NCI-H526 (cell line): Measurements from ENCODE around the gene NUMB.
"Not testable (repeated sequence)": the region's sequence is repeated elsewhere in the genome, so short reads cannot be mapped to it uniquely, and the experiment has no call there.

Experiments
- DNase-seq, 2 experiments: peaks; one replicate each; lab custom pipeline; 2025; lab: John Stamatoyannopoulos, UW

NUMB gene

DNA sequence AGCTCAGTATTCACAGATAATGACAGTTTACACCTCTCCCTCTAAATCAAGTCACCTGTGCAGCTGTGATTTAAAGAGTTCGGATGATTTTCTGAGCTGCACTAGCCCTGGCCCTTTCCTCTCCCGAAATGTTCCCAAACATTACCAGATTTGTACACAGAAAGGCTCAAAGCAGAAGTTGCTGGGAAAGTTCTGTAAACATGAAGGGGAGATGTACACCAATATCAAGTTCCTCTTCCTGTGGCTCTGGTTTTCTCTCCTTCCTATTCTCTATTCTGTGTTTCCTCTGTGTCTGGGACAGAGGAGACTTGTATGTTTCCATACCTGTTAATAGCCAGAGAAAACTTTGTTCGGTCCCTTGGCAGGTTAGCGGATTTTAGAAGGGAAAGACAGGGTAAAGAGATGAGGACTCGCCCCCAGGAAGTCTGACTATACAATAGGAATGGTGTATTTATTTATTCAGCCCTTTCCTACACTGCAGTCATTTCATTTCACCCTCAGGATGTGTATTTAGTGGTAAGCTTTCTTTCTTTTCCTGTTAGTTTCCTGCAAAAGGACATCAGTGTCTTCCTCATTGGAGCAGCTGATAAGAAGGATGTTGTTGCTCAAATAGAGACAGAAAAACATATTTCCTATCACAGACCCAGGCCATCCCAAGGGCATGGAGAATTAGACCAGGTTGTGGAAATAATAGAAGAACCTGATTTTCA lies 7.6 kb upstream of the NUMB start:
- DNase-seq: no peak

DNA sequence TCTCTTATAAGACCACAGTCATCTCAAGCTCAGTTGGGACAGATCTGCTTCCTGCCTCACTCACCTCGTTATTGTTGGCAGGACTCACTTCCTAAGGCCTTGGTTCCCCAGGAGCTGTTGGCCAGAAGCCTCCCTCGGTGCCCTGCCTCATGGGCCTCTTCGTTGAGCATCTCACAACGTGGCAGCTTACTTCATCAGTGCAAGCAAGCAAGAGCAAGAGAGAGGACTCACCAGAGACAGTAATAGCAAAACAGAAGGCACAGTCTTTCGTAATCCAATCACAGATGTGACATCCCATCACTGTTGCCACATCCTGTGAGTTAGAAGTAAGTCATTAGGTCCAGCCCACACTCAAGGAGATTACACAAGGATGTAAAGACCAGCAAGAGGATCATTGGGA lies 5.1 kb upstream of the NUMB start:
- no peak for DNase-seq

DNA sequence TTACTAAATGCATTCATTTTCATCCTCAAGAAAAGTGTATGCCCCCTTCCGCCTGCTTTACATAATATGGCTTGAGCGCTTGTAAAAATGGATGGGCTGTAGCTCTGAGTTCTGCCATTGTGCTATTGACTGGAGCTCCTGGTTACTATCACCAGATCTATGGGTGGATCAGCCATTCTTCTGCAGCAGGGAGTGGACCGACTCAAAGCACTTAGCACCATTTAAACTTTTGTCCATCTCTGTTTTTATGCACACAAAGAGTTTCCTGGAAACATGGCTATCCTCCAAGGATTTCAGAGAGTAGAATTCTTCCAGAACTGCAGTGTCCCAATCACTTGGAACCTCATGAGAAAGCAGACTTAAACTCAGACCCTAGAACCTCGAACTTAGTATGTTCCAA lies 4.5 kb upstream of the NUMB start:
- DNase-seq: peak; percentile 59 to 67

DNA sequence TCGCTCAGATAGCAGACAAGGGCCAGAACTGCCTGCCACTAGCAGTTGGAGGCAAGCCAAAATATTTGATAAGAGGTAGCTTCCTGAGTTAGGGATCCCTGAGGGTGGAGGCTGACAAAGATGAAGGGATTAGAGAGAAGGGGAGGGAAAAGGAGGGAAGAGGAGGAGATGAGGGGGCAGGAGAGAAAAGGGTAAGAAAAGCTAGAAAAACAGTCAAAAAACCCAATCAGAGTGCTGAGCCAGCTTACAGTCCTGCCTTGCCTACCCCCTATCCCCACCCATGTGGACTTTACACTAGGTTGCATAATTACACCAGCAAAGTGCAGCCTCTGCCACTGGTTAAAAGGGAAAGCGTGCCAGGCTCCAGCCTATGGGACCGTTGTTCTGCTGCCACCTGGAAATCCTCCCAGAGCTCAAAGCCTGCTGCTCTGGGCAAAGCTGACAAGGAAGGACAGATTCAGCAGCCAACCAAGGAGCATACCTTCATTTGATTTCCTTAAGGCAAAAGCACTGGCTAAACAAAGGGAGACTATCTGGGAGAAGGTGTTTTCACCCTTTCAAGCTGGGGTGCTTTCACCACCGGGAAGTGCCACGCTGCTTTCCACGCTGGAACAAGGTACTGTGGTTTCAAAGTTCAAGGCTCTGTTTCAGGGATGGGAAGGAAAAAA lies 3.8 kb upstream of the NUMB start:
- peak; percentile 84 to 91 for DNase-seq

GRCh38 chr14:73461478-73462047 lies 3.2 kb upstream of the NUMB start:
- DNase-seq: peak in 1 of 2 experiments; percentile 28

GRCh38 chr14:73460691-73461127 lies 2.4 kb upstream of the NUMB start:
- no peak for DNase-seq

- DNase-seq: no peak
Measured at GRCh38 chr14:73459959-73460358, 1.6 kb upstream of the NUMB start.

DNA sequence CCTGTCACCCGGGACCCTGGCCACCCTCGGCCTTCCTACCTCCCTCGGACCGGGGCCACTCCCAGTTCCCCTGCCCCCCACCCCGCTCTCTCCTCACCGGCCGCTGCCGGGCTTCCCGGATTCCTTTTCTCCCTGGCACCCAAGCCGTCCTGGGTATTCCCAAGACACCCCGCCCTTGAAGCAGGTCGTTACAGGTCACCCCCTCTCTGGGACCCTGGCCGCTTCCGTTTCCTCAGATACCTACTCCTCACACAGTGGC lies 493 bp downstream of the NUMB start:
- DNase-seq: peak in 1 of 2 experiments; percentile 63

DNA sequence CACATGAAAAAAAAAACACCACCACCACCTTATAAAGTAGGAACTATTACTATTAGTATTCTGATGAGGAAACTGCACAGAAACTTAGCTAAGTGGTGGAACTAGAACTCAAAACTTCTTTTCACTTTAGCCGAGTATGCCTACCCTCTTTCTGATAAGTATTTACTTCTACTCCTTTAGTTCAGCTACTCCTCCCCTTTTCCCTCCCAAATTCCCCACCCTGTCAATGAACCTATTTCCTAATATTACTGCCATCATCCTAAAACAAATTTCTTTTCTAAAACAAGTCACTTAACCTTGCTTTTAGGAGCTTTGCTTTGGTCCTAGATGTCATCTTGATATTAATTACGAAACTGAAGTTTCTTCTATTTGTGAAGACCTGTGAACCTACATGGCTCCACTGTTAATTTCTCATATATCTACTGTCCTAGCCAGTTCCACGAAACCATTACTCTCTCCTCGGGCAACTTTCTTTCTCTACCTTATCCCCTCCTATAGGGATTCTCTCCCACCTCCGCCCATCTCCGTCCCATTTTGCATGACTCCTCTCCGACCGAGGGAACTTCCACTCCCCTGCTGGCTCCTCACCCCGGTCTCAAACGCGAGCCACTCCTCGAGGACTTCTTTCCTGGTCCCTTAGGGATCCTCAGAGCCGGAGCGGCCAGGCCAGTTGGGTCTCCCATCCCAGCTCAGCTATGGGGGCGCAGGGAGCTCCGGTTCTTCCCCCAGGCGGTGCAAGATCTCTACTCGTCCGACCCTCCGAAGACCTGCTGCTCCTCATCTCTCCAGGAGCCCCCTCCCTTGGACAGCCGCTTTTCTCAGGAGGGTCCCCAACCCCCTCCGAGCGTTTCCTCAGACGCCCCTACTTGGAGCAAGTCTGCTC lies 1.1 kb downstream of the NUMB start:
- peak in 1 of 2 experiments; percentile 58 for DNase-seq

DNA sequence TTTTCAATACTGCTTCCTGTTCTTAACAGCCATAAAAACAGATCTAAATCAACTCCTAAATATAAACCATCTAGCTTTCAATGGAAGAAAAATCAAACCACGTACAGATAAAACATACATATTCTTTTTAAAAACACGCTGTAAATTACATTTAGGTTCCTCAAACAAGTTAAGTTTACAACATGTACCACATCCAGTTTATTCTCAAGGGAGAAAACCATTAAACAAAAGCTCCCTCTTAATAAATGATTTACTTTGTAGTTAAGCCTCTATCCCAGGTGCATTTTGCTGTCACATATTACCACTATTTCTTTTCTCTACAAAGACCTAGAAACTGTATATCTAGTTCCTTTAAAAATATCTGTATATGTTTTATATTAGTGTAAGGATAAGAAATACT lies 3.1 kb downstream of the NUMB start:
- DNase-seq: peak in 1 of 2 experiments; percentile 5

GRCh38 chr14:73452341-73453186 lies 5.8 kb downstream of the NUMB start:
- no peak for DNase-seq

DNA sequence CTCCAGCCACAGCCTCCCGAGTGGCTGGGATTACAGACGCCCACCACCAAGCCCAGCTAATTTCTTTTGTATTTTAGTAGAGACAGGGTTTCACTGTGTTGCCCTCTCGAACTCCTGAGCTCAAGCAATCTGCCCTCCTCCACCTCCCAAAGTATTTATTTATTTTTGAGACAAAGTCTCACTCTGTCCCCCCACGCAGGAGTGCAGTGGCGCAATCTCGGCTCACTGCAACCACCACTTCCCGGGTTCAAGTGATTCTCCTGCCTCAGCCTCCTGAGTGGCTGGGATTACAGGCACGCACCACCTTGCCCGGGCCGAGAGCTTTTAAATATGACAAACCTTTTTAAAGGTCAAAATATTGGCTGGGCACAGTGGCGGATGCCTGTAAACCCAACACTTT lies 14.6 kb downstream of the NUMB start:
- DNase-seq: no peak

- DNase-seq: no peak
Measured at GRCh38 chr14:73441286-73441685, 17.1 kb downstream of the NUMB start.

GRCh38 chr14:73438993-73439392 lies 19.4 kb downstream of the NUMB start:
- no peak for DNase-seq

DNA sequence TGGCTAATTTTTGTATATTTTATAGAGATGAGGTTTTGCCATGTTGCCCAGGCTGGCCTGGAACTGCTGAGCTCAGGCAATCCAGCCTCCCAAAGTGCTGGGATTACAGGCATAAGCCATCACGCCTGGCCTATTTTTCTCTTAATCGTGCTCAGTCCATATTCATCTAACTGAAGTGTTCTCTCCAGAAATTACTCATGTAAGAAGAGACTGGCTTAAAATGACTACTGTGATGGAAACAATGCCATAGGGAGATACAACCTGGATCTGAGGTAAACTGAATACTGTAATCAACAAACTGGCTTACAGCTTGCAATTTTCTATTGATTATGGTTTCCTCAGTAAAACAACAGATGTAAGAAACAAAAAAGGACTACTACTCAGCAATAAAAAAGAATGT lies 21.1 kb downstream of the NUMB start:
- DNase-seq: no peak

DNA sequence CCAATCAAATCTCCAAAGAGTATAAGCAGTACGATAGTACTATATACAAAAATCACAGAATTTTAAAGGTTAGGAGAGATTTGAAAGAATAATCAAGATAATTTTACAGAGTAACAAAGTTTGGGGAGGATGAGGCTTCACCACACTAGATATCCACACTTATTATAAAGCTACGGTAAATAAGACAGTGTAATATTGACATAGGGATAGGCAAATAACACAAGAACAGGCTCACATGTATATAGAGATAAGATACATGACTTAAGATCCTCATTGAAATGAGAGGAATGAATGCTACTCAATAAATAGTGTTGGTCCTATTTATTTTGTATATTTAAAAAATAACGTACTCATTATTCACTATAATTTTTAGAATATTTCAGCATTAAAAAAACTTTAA lies 26.2 kb downstream of the NUMB start:
- DNase-seq: no peak

DNA sequence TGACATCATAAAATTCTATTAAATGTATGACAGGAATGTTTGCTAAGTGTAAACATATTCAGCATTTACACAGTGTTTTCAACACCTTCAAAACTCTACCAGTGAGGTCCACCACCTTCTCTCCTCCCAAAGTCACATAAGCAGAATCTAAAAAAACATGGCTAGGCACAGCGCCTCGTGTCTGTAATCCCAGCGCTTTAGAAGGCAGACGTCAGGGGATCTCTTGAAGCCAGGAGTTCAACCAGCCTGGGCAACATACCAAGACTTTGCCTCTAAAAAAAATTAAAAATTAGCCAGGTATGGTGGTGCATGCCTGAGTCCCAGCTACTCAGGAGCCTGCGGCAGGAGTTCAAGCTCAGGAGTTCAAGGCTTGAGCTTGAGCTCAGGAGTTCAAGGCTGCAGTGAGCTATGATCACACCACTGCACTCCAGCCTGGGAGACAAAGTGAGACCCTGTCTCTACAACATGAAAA lies 30.0 kb downstream of the NUMB start:
- DNase-seq: no peak

DNA sequence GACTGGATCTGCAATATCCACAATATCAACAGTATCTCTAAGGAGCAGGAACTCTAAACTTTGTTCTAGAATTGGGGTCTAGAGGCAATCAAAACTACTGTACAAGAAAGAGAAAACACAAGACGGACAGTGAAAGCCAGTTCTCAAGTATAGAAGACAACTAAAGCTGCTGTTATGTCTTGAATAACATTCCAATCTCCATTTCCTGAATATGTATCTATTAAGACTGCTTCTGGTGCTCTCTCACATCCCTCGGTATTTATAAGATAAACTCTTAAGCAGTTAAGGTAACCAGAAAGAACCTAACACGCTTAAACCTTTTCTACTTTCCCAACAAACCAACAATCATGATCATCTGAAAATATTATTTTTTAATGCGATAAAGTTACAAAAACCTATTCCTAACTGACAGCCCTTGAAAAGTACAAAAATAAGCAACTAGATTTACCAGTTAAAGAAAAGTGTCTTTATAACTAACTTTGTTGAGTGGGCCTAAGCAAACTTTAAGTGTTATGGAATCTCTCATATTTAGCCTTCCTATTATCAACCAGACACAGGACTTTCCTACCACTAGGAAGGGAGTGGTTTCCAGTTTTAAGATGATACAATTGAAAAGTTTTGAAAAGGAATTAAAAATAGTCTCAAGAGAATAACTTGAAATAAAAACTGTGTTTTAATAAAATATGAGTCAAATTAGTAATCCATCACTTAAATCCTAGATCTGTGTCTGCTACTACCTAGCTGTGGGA lies 30.7 kb downstream of the NUMB start:
- no peak for DNase-seq

- no peak for DNase-seq
Measured at GRCh38 chr14:73426877-73427276, 31.5 kb downstream of the NUMB start.

GRCh38 chr14:73424453-73424852 lies 33.9 kb downstream of the NUMB start:
- no peak for DNase-seq

DNA sequence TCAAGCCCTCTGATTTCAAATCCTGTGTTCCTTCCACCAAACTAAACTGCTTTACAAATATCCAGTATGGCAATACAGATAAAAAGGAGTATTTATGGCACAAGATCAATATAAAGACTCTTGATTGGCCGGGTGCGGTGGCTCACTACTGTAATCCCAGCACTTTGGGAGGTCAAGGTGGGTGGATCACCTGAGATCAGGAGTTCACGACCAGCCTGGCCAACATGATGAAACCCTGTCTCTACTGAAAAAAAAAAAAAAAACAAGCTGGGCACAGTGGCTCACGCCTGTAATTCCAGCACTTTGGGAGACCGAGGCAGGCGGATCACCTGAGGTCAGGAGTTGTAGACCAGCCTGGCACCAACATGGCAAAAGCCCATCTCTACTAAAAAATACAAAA lies 35.3 kb downstream of the NUMB start:
- not testable (repeated sequence) for DNase-seq
